Endothelial cell of umbilical vein (primary cell): ENCODE measurements around the gene RAB3IL1. TPM values are rescaled to one million over a fixed set of nuclear protein-coding genes. Genes with fewer than 3 reads are reported as not detected.

Source experiments
- BruUV-seq: library from RNA; stranded (reverse); fragments of 400-500 nt; replicated peaks from 2 replicates; lab custom pipeline; 2021; lab: Mats Ljungman, UMichigan
- CTCF ChIA-PET: fragments of 300-600, 350-600 bp; sonication (Branson Sonifier 250); formaldehyde crosslinking; loops from one replicate; lab custom pipeline; 2021; ENCODE audit warnings: antibody characterized with exemption, inconsistent platforms; lab: Charles Lee
- POLR2A ChIA-PET: fragments of 300-600, 350-600 bp; sonication (Branson Sonifier 250); formaldehyde crosslinking; loops from one replicate; lab custom pipeline; 2021; ENCODE audit warnings: antibody characterized with exemption, inconsistent platforms; lab: Charles Lee
- DNase-seq: peaks from one replicate; pipeline ENCODE4 v3.0.0-alpha.2; 2011; ENCODE audit warnings: low read depth, low spot score
- FAIRE-seq: peaks from 2 replicates; lab custom pipeline; 2011; peaks lifted over from hg19 to GRCh38; lab: Jason Lieb, UNC
- H2AFZ ChIP-seq: 2 replicates; pipeline ENCODE4 v1.6.0; 2012; ENCODE audit warnings: low read depth, low read length, control low read depth, inconsistent platforms
- H3K27ac ChIP-seq: 2 replicates; pipeline ENCODE4 v1.5.1; 2011; ENCODE audit warnings: low read depth, mild to moderate bottlenecking, control low read depth, low read length, moderate library complexity; ENCODE audit not compliant: insufficient read depth
- H3K27me3 ChIP-seq, 2 experiments: 2 replicates each; pipeline versions ENCODE4 v1.6.0 to v1.6.1; 2011; ENCODE audit warnings: low read length in 2 of 2, mixed read lengths in 1 of 2; ENCODE audit not compliant: control insufficient read depth in 2 of 2, insufficient read depth in 2 of 2
- H3K36me3 ChIP-seq, 2 experiments: 2 replicates in 1 of 2; 3 replicates in 1 of 2; pipeline ENCODE4 v1.5.1; 2011; ENCODE audit warnings: low read length in 2 of 2, mild to moderate bottlenecking in 1 of 2, moderate library complexity in 1 of 2; ENCODE audit not compliant: control insufficient read depth in 2 of 2, insufficient read depth in 2 of 2; ENCODE audit errors: extremely low read depth in 1 of 2
- H3K4me1 ChIP-seq: 3 replicates; pipeline ENCODE4 v1.5.1; 2011; ENCODE audit warnings: mild to moderate bottlenecking, low read length; ENCODE audit not compliant: control insufficient read depth, insufficient read depth; ENCODE audit errors: extremely low read depth
- H3K4me2 ChIP-seq: 2 replicates; pipeline ENCODE4 v1.6.1; 2011; ENCODE audit warnings: low read length, control low read depth, mixed read lengths; ENCODE audit not compliant: insufficient read depth
- H3K4me3 ChIP-seq, 3 experiments: fragments of 200-600 bp in 1 of 3; sonication (generic), shearing (Covaris generic) in 1 of 3; replicated peaks in 1 of 3; 2 replicates each; pipeline ENCODE4 v1.5.1; 2011 to 2016; ENCODE audit warnings: control low read depth in 3 of 3, low read length in 3 of 3, mild to moderate bottlenecking in 2 of 3, inconsistent platforms in 1 of 3, low read depth in 1 of 3, moderate library complexity in 1 of 3; ENCODE audit not compliant: insufficient read depth in 1 of 3
- H3K79me2 ChIP-seq: 2 replicates; pipeline ENCODE4 v1.6.0; 2012; ENCODE audit warnings: low read length, inconsistent platforms; ENCODE audit not compliant: control insufficient read depth, insufficient read depth
- H3K9ac ChIP-seq: replicated peaks from 2 replicates; pipeline ENCODE3; 2011; ENCODE audit warnings: low read length, control low read depth; ENCODE audit not compliant: insufficient read depth; ENCODE audit errors: extremely low read depth
- H3K9me1 ChIP-seq: replicated peaks from 3 replicates; pipeline ENCODE4 v1.6.0; 2011; ENCODE audit warnings: mild to moderate bottlenecking, low read length; ENCODE audit not compliant: control insufficient read depth, insufficient read depth; ENCODE audit errors: extremely low read depth
- H3K9me3 ChIP-seq: replicated peaks from 2 replicates; pipeline ENCODE4 v1.5.1; 2012; ENCODE audit warnings: low read length, inconsistent platforms; ENCODE audit not compliant: control insufficient read depth, insufficient read depth
- H4K20me1 ChIP-seq: replicated peaks from 2 replicates; pipeline ENCODE3; 2011; ENCODE audit warnings: mild to moderate bottlenecking, low read length; ENCODE audit not compliant: control insufficient read depth, insufficient read depth; ENCODE audit errors: extremely low read depth
- EZH2 ChIP-seq: IDR thresholded peaks from 2 replicates; pipeline ENCODE4 v1.6.1; 2012; ENCODE audit warnings: borderline replicate concordance, low read depth, mild to moderate bottlenecking, moderate library complexity, low read length, inconsistent platforms; ENCODE audit not compliant: severe bottlenecking
- FOS ChIP-seq: IDR thresholded peaks from 2 replicates; pipeline ENCODE4 v1.6.1; 2011; ENCODE audit warnings: mild to moderate bottlenecking, low read length, moderate library complexity, borderline replicate concordance; ENCODE audit not compliant: insufficient read depth
- GATA2 ChIP-seq: IDR thresholded peaks from 2 replicates; pipeline ENCODE4 v1.7.0; 2011; ENCODE audit warnings: low read depth, mild to moderate bottlenecking, moderate library complexity, mixed read lengths, low read length; ENCODE audit not compliant: insufficient read length, insufficient read depth
- JUN ChIP-seq: IDR thresholded peaks from 2 replicates; pipeline ENCODE4 v1.6.1; 2011; ENCODE audit warnings: borderline replicate concordance, low read depth; ENCODE audit not compliant: insufficient read length, insufficient read depth
- MYC ChIP-seq: IDR thresholded peaks from one replicate; pipeline ENCODE4 v1.6.1; 2011; ENCODE audit warnings: mild to moderate bottlenecking, low read depth, low read length
- POLR2A ChIP-seq: IDR thresholded peaks from 2 replicates; pipeline ENCODE4 v1.6.1; 2012; ENCODE audit warnings: low read depth, mild to moderate bottlenecking, control low read depth, low read length
- POLR2AphosphoS5 ChIP-seq: IDR thresholded peaks from 2 replicates; pipeline ENCODE4 v1.6.1; 2012; ENCODE audit warnings: low read depth, mild to moderate bottlenecking, control low read depth, low read length, moderate library complexity; ENCODE audit not compliant: insufficient read depth
- dilution Hi-C: fragments of 300-500 bp; cut with MboI; formaldehyde crosslinking; loops from one replicate; pipeline ENCODE4 v1.15.0; 2019; ENCODE audit warnings: low sequenced_read_pairs; ENCODE audit not compliant: extremely low pct_ligation_motif_present
- intact Hi-C: fragments of 100-400 bp; cut with micrococcal nuclease; formaldehyde crosslinking; loops from one replicate; pipeline ENCODE4 v1.10.0; 2022
- polyA plus RNA-seq, 4 experiments: library from polyadenylated mRNA; depleted of rRNA in 3 of 4; stranded (reverse) in 3 of 4; unstranded in 1 of 4; fragments of >200 nt; gene quantifications; 2 replicates each; pipeline versions ENCODE4 v1.2.1 to v1.2.3, GENCODE V29; 2011 to 2012; ENCODE audit warnings: missing spikeins in 1 of 4
- total RNA-seq: library from RNA; stranded (reverse); gene quantifications from 2 replicates; pipeline ENCODE4 v1.2.3, GENCODE V29; 2021
- TF ChIP-seq, protein P1 (sequence below): IDR thresholded peaks from 2 replicates; pipeline ENCODE4 v1.6.1; 2011; ENCODE audit not compliant: insufficient read depth, insufficient read length
- TF ChIP-seq, protein P2 (sequence below), 2 donors: IDR thresholded peaks; 1 replicate in 1 of 2; 2 replicates in 1 of 2; pipeline ENCODE4 v1.5.1; 2011; ENCODE audit warnings: low read length in 2 of 2, mild to moderate bottlenecking in 2 of 2, moderate library complexity in 2 of 2, control low read depth in 1 of 2, inconsistent platforms in 1 of 2, low read depth in 1 of 2; ENCODE audit not compliant: insufficient read depth in 1 of 2; ENCODE audit errors: extremely low read depth in 1 of 2

The RAB3IL1 gene
- total and polyA plus RNA-seq, 2 donors (not counting 3 experiments of a cell fraction or from before 2014, with no cell fraction given): 1.8 to 3.6 TPM

DNA sequence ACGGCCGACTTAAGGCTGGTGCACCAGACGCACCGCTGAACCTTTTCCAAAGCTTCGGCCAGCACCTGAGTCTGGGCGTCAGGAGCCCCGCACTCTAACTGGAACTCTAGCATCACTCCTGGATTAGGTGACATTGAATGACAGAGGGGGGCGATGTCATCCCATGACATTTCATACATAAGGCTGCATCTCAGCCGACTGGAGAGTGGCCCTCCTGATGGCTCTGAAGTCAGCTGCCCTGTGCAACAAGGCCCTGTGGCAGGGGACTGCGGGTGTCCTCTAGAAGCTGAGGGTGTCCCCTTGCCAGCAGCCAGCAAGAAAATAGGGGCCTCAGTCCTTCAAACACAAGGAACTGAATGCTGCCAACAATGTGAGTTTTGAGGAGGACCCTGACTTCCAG is 16.0 kb downstream of the RAB3IL1 start:
- H3K27ac ChIP-seq: no peak overlapping the region
- DNase-seq (no peak), FAIRE-seq (no peak)
- POLR2A ChIA-PET: no interaction called here
- H3K4me2 ChIP-seq: no peak overlapping the region
- H2AFZ ChIP-seq: no peak overlapping the region
- TF ChIP-seq, protein P1, sequence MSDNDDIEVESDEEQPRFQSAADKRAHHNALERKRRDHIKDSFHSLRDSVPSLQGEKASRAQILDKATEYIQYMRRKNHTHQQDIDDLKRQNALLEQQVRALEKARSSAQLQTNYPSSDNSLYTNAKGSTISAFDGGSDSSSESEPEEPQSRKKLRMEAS: no peak
- TF ChIP-seq, protein P2, sequence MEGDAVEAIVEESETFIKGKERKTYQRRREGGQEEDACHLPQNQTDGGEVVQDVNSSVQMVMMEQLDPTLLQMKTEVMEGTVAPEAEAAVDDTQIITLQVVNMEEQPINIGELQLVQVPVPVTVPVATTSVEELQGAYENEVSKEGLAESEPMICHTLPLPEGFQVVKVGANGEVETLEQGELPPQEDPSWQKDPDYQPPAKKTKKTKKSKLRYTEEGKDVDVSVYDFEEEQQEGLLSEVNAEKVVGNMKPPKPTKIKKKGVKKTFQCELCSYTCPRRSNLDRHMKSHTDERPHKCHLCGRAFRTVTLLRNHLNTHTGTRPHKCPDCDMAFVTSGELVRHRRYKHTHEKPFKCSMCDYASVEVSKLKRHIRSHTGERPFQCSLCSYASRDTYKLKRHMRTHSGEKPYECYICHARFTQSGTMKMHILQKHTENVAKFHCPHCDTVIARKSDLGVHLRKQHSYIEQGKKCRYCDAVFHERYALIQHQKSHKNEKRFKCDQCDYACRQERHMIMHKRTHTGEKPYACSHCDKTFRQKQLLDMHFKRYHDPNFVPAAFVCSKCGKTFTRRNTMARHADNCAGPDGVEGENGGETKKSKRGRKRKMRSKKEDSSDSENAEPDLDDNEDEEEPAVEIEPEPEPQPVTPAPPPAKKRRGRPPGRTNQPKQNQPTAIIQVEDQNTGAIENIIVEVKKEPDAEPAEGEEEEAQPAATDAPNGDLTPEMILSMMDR (IDR thresholded peaks at IDR 0.05; ENCODE audit: extremely low read depth in 1 of 2, insufficient read depth in 1 of 2, low read depth in 1 of 2, low read length in 2 of 2): no peak
- TF ChIP-seq MYC: no peak
- TF ChIP-seq FOS: no peak
- TF ChIP-seq EZH2: no peak
- TF ChIP-seq POLR2AphosphoS5: no peak
- TF ChIP-seq POLR2A: no peak
- TF ChIP-seq GATA2: no peak
- no peak for TF ChIP-seq JUN
- H3K79me2 ChIP-seq: no peaks in the 10 kb centered on the region
- CTCF ChIA-PET: interaction anchor here (9.2 to 16.0 kb wide), 4 partner anchors 29 to 207 kb away, joined by 127 to 416 read pairs (median 298); no protein-coding TSS in a partner anchor
- H3K27me3 ChIP-seq: no peaks in the 10 kb centered on the region
- BruUV-seq: no TSS peak
- H3K9ac ChIP-seq: no peak overlapping the region
- H3K9me3 ChIP-seq: no peaks in the 10 kb centered on the region
- no peaks in the 10 kb centered on the region for H3K36me3 ChIP-seq
- H3K4me3 ChIP-seq: no peak overlapping the region
- intact Hi-C loops (no loop called here), dilution Hi-C loops (no loop called here)
- no peaks in the 10 kb centered on the region for H4K20me1 ChIP-seq
- no peaks in the 10 kb centered on the region for H3K4me1 ChIP-seq
- H3K9me1 ChIP-seq: no peaks in the 10 kb centered on the region
